Endothelial cell of umbilical vein (primary cell): Measurements from ENCODE around the gene SOX8. TPM values are rescaled to one million over a fixed set of nuclear protein-coding genes. Genes with fewer than 3 reads are reported as not detected.

Experiments used
- BruUV-seq: library from RNA; stranded (reverse); fragments of 400-500 nt; replicated peaks from 2 replicates; lab custom pipeline; 2021; lab: Mats Ljungman, UMichigan
- CTCF ChIA-PET: fragments of 300-600, 350-600 bp; sonication (Branson Sonifier 250); formaldehyde crosslinking; loops from one replicate; lab custom pipeline; 2021; ENCODE audit warnings: antibody characterized with exemption, inconsistent platforms; lab: Charles Lee
- POLR2A ChIA-PET: fragments of 300-600, 350-600 bp; sonication (Branson Sonifier 250); formaldehyde crosslinking; loops from one replicate; lab custom pipeline; 2021; ENCODE audit warnings: antibody characterized with exemption, inconsistent platforms; lab: Charles Lee
- DNase-seq: peaks from one replicate; pipeline ENCODE4 v3.0.0-alpha.2; 2011; ENCODE audit warnings: low read depth, low spot score
- FAIRE-seq: peaks from 2 replicates; lab custom pipeline; 2011; peaks lifted over from hg19 to GRCh38; lab: Jason Lieb, UNC
- H2AFZ ChIP-seq: 2 replicates; pipeline ENCODE4 v1.6.0; 2012; ENCODE audit warnings: low read depth, low read length, control low read depth, inconsistent platforms
- H3K27ac ChIP-seq: 2 replicates; pipeline ENCODE4 v1.5.1; 2011; ENCODE audit warnings: low read depth, mild to moderate bottlenecking, control low read depth, low read length, moderate library complexity; ENCODE audit not compliant: insufficient read depth
- H3K27me3 ChIP-seq, 2 experiments: 2 replicates each; pipeline versions ENCODE4 v1.6.0 to v1.6.1; 2011; ENCODE audit warnings: low read length in 2 of 2, mixed read lengths in 1 of 2; ENCODE audit not compliant: control insufficient read depth in 2 of 2, insufficient read depth in 2 of 2
- H3K36me3 ChIP-seq, 2 experiments: 2 replicates in 1 of 2; 3 replicates in 1 of 2; pipeline ENCODE4 v1.5.1; 2011; ENCODE audit warnings: low read length in 2 of 2, mild to moderate bottlenecking in 1 of 2, moderate library complexity in 1 of 2; ENCODE audit not compliant: control insufficient read depth in 2 of 2, insufficient read depth in 2 of 2; ENCODE audit errors: extremely low read depth in 1 of 2
- H3K4me1 ChIP-seq: 3 replicates; pipeline ENCODE4 v1.5.1; 2011; ENCODE audit warnings: mild to moderate bottlenecking, low read length; ENCODE audit not compliant: control insufficient read depth, insufficient read depth; ENCODE audit errors: extremely low read depth
- H3K4me2 ChIP-seq: 2 replicates; pipeline ENCODE4 v1.6.1; 2011; ENCODE audit warnings: low read length, control low read depth, mixed read lengths; ENCODE audit not compliant: insufficient read depth
- H3K4me3 ChIP-seq, 3 experiments: fragments of 200-600 bp in 1 of 3; sonication (generic), shearing (Covaris generic) in 1 of 3; replicated peaks in 1 of 3; 2 replicates each; pipeline ENCODE4 v1.5.1; 2011 to 2016; ENCODE audit warnings: control low read depth in 3 of 3, low read length in 3 of 3, mild to moderate bottlenecking in 2 of 3, inconsistent platforms in 1 of 3, low read depth in 1 of 3, moderate library complexity in 1 of 3; ENCODE audit not compliant: insufficient read depth in 1 of 3
- H3K79me2 ChIP-seq: 2 replicates; pipeline ENCODE4 v1.6.0; 2012; ENCODE audit warnings: low read length, inconsistent platforms; ENCODE audit not compliant: control insufficient read depth, insufficient read depth
- H3K9ac ChIP-seq: replicated peaks from 2 replicates; pipeline ENCODE3; 2011; ENCODE audit warnings: low read length, control low read depth; ENCODE audit not compliant: insufficient read depth; ENCODE audit errors: extremely low read depth
- H3K9me1 ChIP-seq: replicated peaks from 3 replicates; pipeline ENCODE4 v1.6.0; 2011; ENCODE audit warnings: mild to moderate bottlenecking, low read length; ENCODE audit not compliant: control insufficient read depth, insufficient read depth; ENCODE audit errors: extremely low read depth
- H3K9me3 ChIP-seq: replicated peaks from 2 replicates; pipeline ENCODE4 v1.5.1; 2012; ENCODE audit warnings: low read length, inconsistent platforms; ENCODE audit not compliant: control insufficient read depth, insufficient read depth
- H4K20me1 ChIP-seq: replicated peaks from 2 replicates; pipeline ENCODE3; 2011; ENCODE audit warnings: mild to moderate bottlenecking, low read length; ENCODE audit not compliant: control insufficient read depth, insufficient read depth; ENCODE audit errors: extremely low read depth
- CTCF ChIP-seq, 2 donors: IDR thresholded peaks; 1 replicate in 1 of 2; 2 replicates in 1 of 2; pipeline ENCODE4 v1.5.1; 2011; ENCODE audit warnings: low read length in 2 of 2, mild to moderate bottlenecking in 2 of 2, moderate library complexity in 2 of 2, control low read depth in 1 of 2, inconsistent platforms in 1 of 2, low read depth in 1 of 2; ENCODE audit not compliant: insufficient read depth in 1 of 2; ENCODE audit errors: extremely low read depth in 1 of 2
- EZH2 ChIP-seq: IDR thresholded peaks from 2 replicates; pipeline ENCODE4 v1.6.1; 2012; ENCODE audit warnings: borderline replicate concordance, low read depth, mild to moderate bottlenecking, moderate library complexity, low read length, inconsistent platforms; ENCODE audit not compliant: severe bottlenecking
- GATA2 ChIP-seq: IDR thresholded peaks from 2 replicates; pipeline ENCODE4 v1.7.0; 2011; ENCODE audit warnings: low read depth, mild to moderate bottlenecking, moderate library complexity, mixed read lengths, low read length; ENCODE audit not compliant: insufficient read length, insufficient read depth
- JUN ChIP-seq: IDR thresholded peaks from 2 replicates; pipeline ENCODE4 v1.6.1; 2011; ENCODE audit warnings: borderline replicate concordance, low read depth; ENCODE audit not compliant: insufficient read length, insufficient read depth
- MAX ChIP-seq: IDR thresholded peaks from 2 replicates; pipeline ENCODE4 v1.6.1; 2011; ENCODE audit not compliant: insufficient read depth, insufficient read length
- MYC ChIP-seq: IDR thresholded peaks from one replicate; pipeline ENCODE4 v1.6.1; 2011; ENCODE audit warnings: mild to moderate bottlenecking, low read depth, low read length
- POLR2AphosphoS5 ChIP-seq: IDR thresholded peaks from 2 replicates; pipeline ENCODE4 v1.6.1; 2012; ENCODE audit warnings: low read depth, mild to moderate bottlenecking, control low read depth, low read length, moderate library complexity; ENCODE audit not compliant: insufficient read depth
- dilution Hi-C: fragments of 300-500 bp; cut with MboI; formaldehyde crosslinking; loops from one replicate; pipeline ENCODE4 v1.15.0; 2019; ENCODE audit warnings: low sequenced_read_pairs; ENCODE audit not compliant: extremely low pct_ligation_motif_present
- intact Hi-C: fragments of 100-400 bp; cut with micrococcal nuclease; formaldehyde crosslinking; loops from one replicate; pipeline ENCODE4 v1.10.0; 2022
- polyA plus RNA-seq, 4 experiments: library from polyadenylated mRNA; depleted of rRNA in 3 of 4; stranded (reverse) in 3 of 4; unstranded in 1 of 4; fragments of >200 nt; gene quantifications; 2 replicates each; pipeline versions ENCODE4 v1.2.1 to v1.2.3, GENCODE V29; 2011 to 2012; ENCODE audit warnings: missing spikeins in 1 of 4
- total RNA-seq: library from RNA; stranded (reverse); gene quantifications from 2 replicates; pipeline ENCODE4 v1.2.3, GENCODE V29; 2021

Gene SOX8
- total and polyA plus RNA-seq, 2 donors (not counting 3 experiments of a cell fraction or from before 2014, with no cell fraction given), result 0.52 to 0.53 TPM

- FAIRE-seq, result no peak
- Histone ChIP-seq H3K9me3 (no peaks in the 10 kb centered on the region), H3K4me3 (no peak overlapping the region), H3K9ac (no peak overlapping the region), H3K4me1 (no peaks in the 10 kb centered on the region), H3K9me1 (no peaks in the 10 kb centered on the region), H3K27ac (no peak overlapping the region), H2AFZ (no peak overlapping the region), H3K79me2 (no peaks in the 10 kb centered on the region), H3K4me2 (no peak overlapping the region), H3K27me3 (peaks cover 8 to 10% of the 10 kb centered on the region in 2 experiments), H3K36me3 (no peaks in the 10 kb centered on the region), H4K20me1 (no peaks in the 10 kb centered on the region)
- CTCF ChIA-PET, result no interaction called here
- TF ChIP-seq JUN (no peak), CTCF (IDR thresholded peaks at IDR 0.05; ENCODE audit: extremely low read depth in 1 of 2, insufficient read depth in 1 of 2, low read depth in 1 of 2, low read length in 2 of 2) (no peak), MYC (no peak), POLR2AphosphoS5 (no peak), GATA2 (no peak), MAX (no peak), EZH2 (no peak)
- intact Hi-C loops, result no loop called here
- DNase-seq, result no peak
- POLR2A ChIA-PET, result no interaction called here
- BruUV-seq, result no TSS peak
- dilution Hi-C loops, result no loop called here
Observed at GRCh38 chr16:986925-987582, 5.5 kb downstream of the SOX8 start.
